Lower lobe of right lung (tissue), 2 donors: Measurements from ENCODE around the gene SCN3B. TPM values are rescaled to one million over a fixed set of nuclear protein-coding genes. Genes with fewer than 3 reads are reported as not detected.
A peak's percentile ranks its signal among the peaks of the same experiment; 100 is the strongest.

Experiments used
- ATAC-seq, 2 donors: fragments of 200-7000 bp; cut with Tn5 transposase; one replicate each; pipeline ENCODE4 v1.9.1; 2020 to 2022; ENCODE audit warnings: mild to moderate bottlenecking in 2 of 2, moderate library complexity in 2 of 2
- DNase-seq: peaks from one replicate; pipeline ENCODE4 v3.0.0-alpha.2; 2020
- H3K27ac ChIP-seq: fragments of 200-600 bp; one replicate; pipeline ENCODE4 v1.8.0; 2022
- H3K27me3 ChIP-seq: fragments of 200-600 bp; one replicate; pipeline ENCODE4 v1.8.0; 2022; ENCODE audit warnings: low read depth
- H3K36me3 ChIP-seq: fragments of 200-600 bp; one replicate; pipeline ENCODE4 v1.8.0; 2022; ENCODE audit warnings: mild to moderate bottlenecking
- H3K4me1 ChIP-seq: fragments of 200-600 bp; one replicate; pipeline ENCODE4 v1.8.0; 2022
- H3K4me3 ChIP-seq: fragments of 200-600 bp; one replicate; pipeline ENCODE4 v1.8.0; 2022; ENCODE audit warnings: mild to moderate bottlenecking
- H3K9me3 ChIP-seq: fragments of 200-600 bp; one replicate; pipeline ENCODE4 v1.8.0; 2022
- intact Hi-C: fragments of 100-400 bp; cut with DNase I; formaldehyde crosslinking; loops from one replicate; pipeline ENCODE4 v1.11.0; 2022
- total RNA-seq: library from RNA; stranded (reverse); fragmentation: NEBNext Ultra II Directional; extraction: Animal tissue kit (Norgen Biotek cat#: 25700); gene quantifications from one replicate; pipeline ENCODE4 v1.2.1, GENCODE V29; 2021
- TF ChIP-seq, protein P1 (sequence below): fragments of 200-600 bp; IDR thresholded peaks from one replicate; pipeline ENCODE4 v1.8.0; 2022; ENCODE audit warnings: antibody characterized with exemption, mild to moderate bottlenecking
- donor health status: DM: no; HTN: yes; CAD: no; lungs with severe emphysema.

Gene SCN3B
- total RNA-seq, 1 donor from 2014 or later: 3.2 TPM

DNA sequence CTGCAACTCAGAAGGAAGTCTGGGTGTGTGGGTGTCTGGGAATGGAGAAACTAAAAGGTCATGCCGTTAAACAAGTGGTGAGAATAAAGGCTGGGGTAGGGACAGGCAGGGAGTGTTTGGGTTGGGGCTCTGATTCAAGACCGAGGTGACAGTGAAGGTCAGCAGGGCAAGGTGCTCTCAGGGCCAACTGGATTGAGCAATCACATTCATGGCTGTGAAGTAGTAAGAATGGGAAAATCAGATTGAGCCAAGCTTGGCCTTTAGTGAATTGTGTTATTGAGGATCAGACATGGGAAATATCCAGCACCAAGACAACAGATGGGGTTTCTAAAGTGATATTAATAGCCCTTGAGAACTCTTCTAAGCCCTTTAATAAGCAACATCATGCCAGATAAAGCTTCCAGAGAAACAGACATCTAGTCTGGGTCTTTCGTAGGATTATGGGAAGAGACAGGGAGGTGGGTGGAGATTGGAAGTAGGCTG, 24.3 kb downstream of the SCN3B start:
- Histone ChIP-seq H3K4me3 (no peak overlapping the region), H3K36me3 (no peaks in the 10 kb centered on the region), H3K9me3 (no peaks in the 10 kb centered on the region), H3K4me1 (no peaks in the 10 kb centered on the region), H3K27ac (no peak overlapping the region), H3K27me3 (peaks cover 3% of the 10 kb centered on the region)
- ATAC-seq (no peak), DNase-seq (no peak)
- TF ChIP-seq, protein P1, sequence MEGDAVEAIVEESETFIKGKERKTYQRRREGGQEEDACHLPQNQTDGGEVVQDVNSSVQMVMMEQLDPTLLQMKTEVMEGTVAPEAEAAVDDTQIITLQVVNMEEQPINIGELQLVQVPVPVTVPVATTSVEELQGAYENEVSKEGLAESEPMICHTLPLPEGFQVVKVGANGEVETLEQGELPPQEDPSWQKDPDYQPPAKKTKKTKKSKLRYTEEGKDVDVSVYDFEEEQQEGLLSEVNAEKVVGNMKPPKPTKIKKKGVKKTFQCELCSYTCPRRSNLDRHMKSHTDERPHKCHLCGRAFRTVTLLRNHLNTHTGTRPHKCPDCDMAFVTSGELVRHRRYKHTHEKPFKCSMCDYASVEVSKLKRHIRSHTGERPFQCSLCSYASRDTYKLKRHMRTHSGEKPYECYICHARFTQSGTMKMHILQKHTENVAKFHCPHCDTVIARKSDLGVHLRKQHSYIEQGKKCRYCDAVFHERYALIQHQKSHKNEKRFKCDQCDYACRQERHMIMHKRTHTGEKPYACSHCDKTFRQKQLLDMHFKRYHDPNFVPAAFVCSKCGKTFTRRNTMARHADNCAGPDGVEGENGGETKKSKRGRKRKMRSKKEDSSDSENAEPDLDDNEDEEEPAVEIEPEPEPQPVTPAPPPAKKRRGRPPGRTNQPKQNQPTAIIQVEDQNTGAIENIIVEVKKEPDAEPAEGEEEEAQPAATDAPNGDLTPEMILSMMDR: no peak
- intact Hi-C loops: no loop called here

- DNase-seq: no peak
- Histone ChIP-seq H3K4me3 (no peak overlapping the region), H3K4me1 (no peaks in the 10 kb centered on the region), H3K27me3 (no peaks in the 10 kb centered on the region), H3K27ac (no peak overlapping the region), H3K36me3 (no peaks in the 10 kb centered on the region), H3K9me3 (no peaks in the 10 kb centered on the region)
- intact Hi-C loops: no loop called here
- peak; percentile 31 to 41 for ATAC-seq
- TF ChIP-seq, protein P1: no peak
These were observed 25.3 kb downstream of the SCN3B start for GRCh38 chr11:123628936-123629683.

GRCh38 chr11:123624974-123625373, 29.4 kb downstream of the SCN3B start:
- Histone ChIP-seq H3K27ac (no peak overlapping the region), H3K36me3 (no peaks in the 10 kb centered on the region), H3K27me3 (no peaks in the 10 kb centered on the region), H3K4me1 (no peaks in the 10 kb centered on the region), H3K4me3 (no peak overlapping the region), H3K9me3 (no peaks in the 10 kb centered on the region)
- ATAC-seq: no peak
- TF ChIP-seq, protein P1: no peak
- intact Hi-C loops: no loop called here
- no peak for DNase-seq

DNA sequence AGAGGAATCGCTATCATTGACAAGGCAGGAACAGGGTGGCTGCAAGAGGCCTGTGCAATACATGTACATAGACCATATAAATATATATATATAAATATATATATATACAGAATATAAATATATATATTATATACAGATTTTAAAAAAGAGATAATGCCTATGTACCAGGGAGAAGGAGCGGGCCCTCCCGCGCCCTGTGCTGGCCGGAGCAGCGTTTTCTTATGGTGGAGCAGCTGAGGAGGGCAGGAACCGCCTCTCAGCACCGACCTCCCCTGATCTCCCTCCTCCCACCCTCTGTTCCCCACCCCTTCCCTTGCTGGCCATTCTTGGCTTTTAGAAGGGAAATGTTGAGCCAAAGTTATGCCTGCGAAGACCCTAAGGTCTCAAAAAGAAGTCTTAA, 31.8 kb downstream of the SCN3B start:
- TF ChIP-seq, protein P1: no peak
- no peaks in the 10 kb centered on the region for H3K27me3 ChIP-seq
- ATAC-seq: no peak
- H3K9me3 ChIP-seq: no peaks in the 10 kb centered on the region
- DNase-seq: no peak
- H3K4me1 ChIP-seq: no peaks in the 10 kb centered on the region
- no peaks in the 10 kb centered on the region for H3K36me3 ChIP-seq
- no peak overlapping the region for H3K4me3 ChIP-seq
- H3K27ac ChIP-seq: no peak overlapping the region
- intact Hi-C loops: no loop called here

DNA sequence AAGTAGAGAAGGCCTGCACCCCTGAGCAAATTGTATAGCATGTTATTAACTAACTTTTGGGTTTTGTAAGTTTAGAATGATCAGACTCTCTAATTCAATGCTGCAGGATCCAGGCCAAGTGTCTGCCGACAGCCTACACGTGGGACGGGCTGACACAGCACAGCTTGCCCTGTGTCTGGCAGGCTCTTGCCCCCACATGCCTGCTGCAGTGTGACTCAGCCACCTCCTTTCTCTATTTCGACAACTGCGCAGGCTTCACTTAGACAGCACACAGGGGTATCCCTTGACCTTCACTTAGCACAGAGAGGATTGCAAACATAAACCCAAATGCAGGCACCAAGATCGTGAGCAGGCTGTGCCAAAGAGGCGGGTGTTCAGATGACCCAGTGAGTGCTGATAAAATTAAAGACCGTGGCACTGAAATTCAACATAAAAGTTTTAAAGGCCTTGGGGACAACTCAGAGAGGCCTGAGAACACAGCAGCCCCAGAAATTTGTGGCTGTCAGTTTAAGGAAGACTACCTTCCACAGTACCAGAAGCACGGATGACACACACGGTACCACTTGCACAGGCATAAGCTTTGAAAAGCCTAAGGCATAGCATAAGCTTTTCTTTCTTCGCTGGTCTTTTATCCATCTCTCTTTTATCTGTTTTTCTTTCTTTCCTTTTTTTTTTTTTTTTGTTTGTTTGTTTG, 37.8 kb downstream of the SCN3B start:
- H3K4me3 ChIP-seq: no peak overlapping the region
- ATAC-seq: peak; percentile 45 to 54
- no peak for DNase-seq
- intact Hi-C loops: no loop called here
- H3K4me1 ChIP-seq: no peaks in the 10 kb centered on the region
- H3K36me3 ChIP-seq: no peaks in the 10 kb centered on the region
- H3K27ac ChIP-seq: no peak overlapping the region
- TF ChIP-seq, protein P1: no peak
- no peaks in the 10 kb centered on the region for H3K27me3 ChIP-seq
- no peaks in the 10 kb centered on the region for H3K9me3 ChIP-seq
